ENCODE measurements around the gene SRRT.

DNA sequence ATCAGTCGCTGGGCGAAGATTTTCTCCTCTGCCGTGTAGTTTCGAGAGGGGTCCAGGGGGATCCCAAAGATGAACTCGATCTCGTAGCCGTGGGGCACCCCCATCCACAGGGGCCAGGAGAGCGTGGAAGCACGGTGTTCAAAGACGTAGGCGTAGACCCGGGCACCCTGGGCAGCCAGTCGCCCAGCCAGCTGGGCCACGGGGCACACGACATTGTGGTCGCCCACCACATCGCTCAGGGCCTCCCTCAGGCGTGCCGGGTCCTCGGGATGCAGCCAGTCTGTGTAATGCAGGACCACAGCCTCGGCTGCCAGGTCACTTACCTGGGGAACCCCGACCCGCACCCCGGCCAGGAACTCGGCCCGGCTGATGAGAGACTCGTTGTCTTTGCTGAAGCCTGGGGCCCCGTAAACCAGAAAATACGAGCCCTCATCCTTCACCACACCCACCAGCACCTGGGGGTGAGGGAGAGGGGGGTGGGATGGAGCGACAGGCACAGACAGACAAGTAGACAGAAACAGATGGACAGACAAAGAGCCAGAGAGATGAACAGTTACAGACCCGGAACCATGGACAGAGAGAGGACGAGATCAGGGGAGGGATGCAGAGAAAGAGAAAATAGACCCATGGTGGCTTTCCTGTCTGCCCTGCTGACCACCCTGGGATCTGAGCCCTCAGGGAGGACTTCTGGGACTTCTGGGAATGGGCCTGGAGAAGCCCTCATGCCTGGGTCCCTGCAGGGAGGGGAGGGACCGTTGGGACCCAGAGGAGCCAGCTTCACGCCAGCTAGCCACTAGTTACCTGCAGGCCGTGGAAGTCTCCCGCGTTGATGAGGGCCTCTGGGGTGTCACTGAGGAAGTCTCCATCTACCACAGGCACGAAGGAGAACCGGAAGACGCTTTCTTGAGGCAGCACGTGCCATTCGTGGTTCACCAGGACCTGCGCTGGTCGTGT is 17.7 kb downstream of the SRRT start:
- no peak for TF ChIP-seq POLR2A (IDR thresholded peaks at IDR 0.05; ENCODE audit: low read length)
- TF ChIP-seq GATA1 (IDR thresholded peaks at IDR 0.05; ENCODE audit: low read depth, low read length): no peak

All from erythroblast (primary cell).